A673 (cell line): ENCODE data around the gene SALL3.

Source experiments
- EZH2 ChIP-seq: fragments of 200-600 bp; sonication (generic); IDR thresholded peaks from 2 replicates; pipeline ENCODE4 v1.6.1; 2017; ENCODE audit warnings: borderline replicate concordance, low read depth, mild to moderate bottlenecking, mixed read lengths, antibody characterized with exemption, low read length; ENCODE audit not compliant: poor library complexity, severe bottlenecking
- TF ChIP-seq, protein P1 (sequence below): fragments of 300-800, 200-600 bp; sonication (generic); conservative IDR thresholded peaks from 2 replicates; pipeline ENCODE4 v1.5.1; 2017; ENCODE audit warnings: low read depth, mild to moderate bottlenecking, antibody characterized with exemption, low read length, moderate library complexity, mixed read lengths

DNA sequence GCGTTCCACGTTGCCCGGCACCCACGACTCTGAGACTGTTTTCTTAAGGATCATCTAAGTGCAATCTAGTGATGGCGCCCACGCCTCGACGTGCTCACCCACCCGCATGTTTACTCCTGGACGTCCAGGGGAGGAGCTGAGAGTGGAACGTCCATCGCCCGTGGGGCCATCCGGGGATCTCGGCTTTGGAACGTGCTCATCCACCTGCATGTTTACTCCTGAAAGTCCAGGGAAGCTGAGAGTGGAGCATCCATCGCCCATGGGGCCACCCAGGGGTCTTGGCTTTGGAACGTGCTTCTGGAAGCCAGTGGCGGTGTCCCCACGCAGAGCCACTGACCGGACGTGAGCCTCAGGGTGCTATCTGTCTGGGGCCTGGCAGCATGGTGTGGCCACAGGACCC lies 45.6 kb upstream of the SALL3 start:
- TF ChIP-seq EZH2, result no peak
- TF ChIP-seq, protein P1, sequence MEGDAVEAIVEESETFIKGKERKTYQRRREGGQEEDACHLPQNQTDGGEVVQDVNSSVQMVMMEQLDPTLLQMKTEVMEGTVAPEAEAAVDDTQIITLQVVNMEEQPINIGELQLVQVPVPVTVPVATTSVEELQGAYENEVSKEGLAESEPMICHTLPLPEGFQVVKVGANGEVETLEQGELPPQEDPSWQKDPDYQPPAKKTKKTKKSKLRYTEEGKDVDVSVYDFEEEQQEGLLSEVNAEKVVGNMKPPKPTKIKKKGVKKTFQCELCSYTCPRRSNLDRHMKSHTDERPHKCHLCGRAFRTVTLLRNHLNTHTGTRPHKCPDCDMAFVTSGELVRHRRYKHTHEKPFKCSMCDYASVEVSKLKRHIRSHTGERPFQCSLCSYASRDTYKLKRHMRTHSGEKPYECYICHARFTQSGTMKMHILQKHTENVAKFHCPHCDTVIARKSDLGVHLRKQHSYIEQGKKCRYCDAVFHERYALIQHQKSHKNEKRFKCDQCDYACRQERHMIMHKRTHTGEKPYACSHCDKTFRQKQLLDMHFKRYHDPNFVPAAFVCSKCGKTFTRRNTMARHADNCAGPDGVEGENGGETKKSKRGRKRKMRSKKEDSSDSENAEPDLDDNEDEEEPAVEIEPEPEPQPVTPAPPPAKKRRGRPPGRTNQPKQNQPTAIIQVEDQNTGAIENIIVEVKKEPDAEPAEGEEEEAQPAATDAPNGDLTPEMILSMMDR, result no peak
